RWPE2 (cell line): ENCODE data around the gene TSPAN32.
"Not testable (repeated sequence)": the region's sequence is repeated elsewhere in the genome, so short reads cannot be mapped to it uniquely, and the experiment has no call there.

Source experiments
- ATAC-seq: fragments of 200-7000 bp; cut with Tn5 transposase; 3 replicates; pipeline ENCODE4 v1.9.1; 2021; ENCODE audit warnings: low read depth
- DNase-seq: peaks from one replicate; pipeline ENCODE4 v3.0.0-alpha.2; 2020; ENCODE audit warnings: low spot score
- H3K27ac ChIP-seq: fragments of 450-650 bp; 2 replicates; pipeline ENCODE4 v1.5.1; 2017; ENCODE audit warnings: mild to moderate bottlenecking; ENCODE audit not compliant: poor library complexity, severe bottlenecking
- H3K27me3 ChIP-seq: fragments of 250-450 bp; sonication (Bioruptor Pico); 2 replicates; pipeline ENCODE4 v1.5.1; 2021; ENCODE audit warnings: mild to moderate bottlenecking, moderate library complexity; ENCODE audit not compliant: insufficient read depth, poor library complexity, severe bottlenecking
- H3K36me3 ChIP-seq: fragments of 250-450 bp; sonication (Bioruptor Pico); 2 replicates; pipeline ENCODE4 v1.5.1; 2020; ENCODE audit warnings: low read depth, mild to moderate bottlenecking, moderate library complexity
- H3K4me1 ChIP-seq: fragments of 250-450 bp; sonication (Bioruptor Pico); 2 replicates; pipeline ENCODE4 v1.5.1; 2021; ENCODE audit warnings: mild to moderate bottlenecking, moderate library complexity; ENCODE audit not compliant: insufficient read depth, poor library complexity, severe bottlenecking
- H3K4me3 ChIP-seq: fragments of 250-450 bp; sonication (Bioruptor Pico); 2 replicates; pipeline ENCODE4 v1.5.1; 2021; ENCODE audit warnings: mild to moderate bottlenecking, moderate library complexity; ENCODE audit not compliant: severe bottlenecking
- H3K9me3 ChIP-seq: fragments of 250-450 bp; sonication (Bioruptor Pico); 2 replicates; pipeline ENCODE4 v1.5.1; 2021; ENCODE audit warnings: mild to moderate bottlenecking, moderate library complexity; ENCODE audit not compliant: severe bottlenecking
- CTCF ChIP-seq: fragments of 450-650 bp; IDR thresholded peaks from one replicate; pipeline ENCODE4 v1.5.1; 2017; ENCODE audit warnings: mild to moderate bottlenecking, moderate library complexity; ENCODE audit not compliant: poor library complexity, severe bottlenecking

TSPAN32 gene

GRCh38 chr11:2329551-2329950, 27.7 kb downstream of the TSPAN32 start:
- no peak overlapping the region for H3K27ac ChIP-seq
- no peaks in the 10 kb centered on the region for H3K36me3 ChIP-seq
- TF ChIP-seq CTCF: no peak
- no peak overlapping the region for H3K4me3 ChIP-seq
- no peak for DNase-seq
- H3K9me3 ChIP-seq: no peaks in the 10 kb centered on the region
- ATAC-seq: no peak
- H3K4me1 ChIP-seq: no peaks in the 10 kb centered on the region
- H3K27me3 ChIP-seq: no peaks in the 10 kb centered on the region

- TF ChIP-seq CTCF: no peak
- Histone ChIP-seq H3K27ac (no peak overlapping the region), H3K4me1 (no peaks in the 10 kb centered on the region), H3K9me3 (no peaks in the 10 kb centered on the region), H3K4me3 (no peak overlapping the region), H3K27me3 (no peaks in the 10 kb centered on the region), H3K36me3 (no peaks in the 10 kb centered on the region)
- DNase-seq (no peak), ATAC-seq (no peak)
Observed at GRCh38 chr11:2330696-2331095, 28.9 kb downstream of the TSPAN32 start.

GRCh38 chr11:2331404-2331803, 29.6 kb downstream of the TSPAN32 start:
- H3K4me1 ChIP-seq: no peaks in the 10 kb centered on the region
- no peak overlapping the region for H3K27ac ChIP-seq
- H3K4me3 ChIP-seq: no peak overlapping the region
- no peaks in the 10 kb centered on the region for H3K27me3 ChIP-seq
- no peak for DNase-seq
- H3K36me3 ChIP-seq: no peaks in the 10 kb centered on the region
- H3K9me3 ChIP-seq: no peaks in the 10 kb centered on the region
- ATAC-seq: no peak
- TF ChIP-seq CTCF: no peak

GRCh38 chr11:2332569-2332968, 30.8 kb downstream of the TSPAN32 start:
- not testable (repeated sequence) for H3K4me1 ChIP-seq, H3K27me3 ChIP-seq, H3K27ac ChIP-seq, H3K36me3 ChIP-seq, DNase-seq, H3K9me3 ChIP-seq, H3K4me3 ChIP-seq, ATAC-seq

- H3K4me1 ChIP-seq, H3K36me3 ChIP-seq, H3K4me3 ChIP-seq, H3K27me3 ChIP-seq, ATAC-seq, H3K27ac ChIP-seq, H3K9me3 ChIP-seq, DNase-seq: not testable (repeated sequence)
Observed at GRCh38 chr11:2333486-2334205, 31.8 kb downstream of the TSPAN32 start.

- H3K4me1 ChIP-seq, H3K27ac ChIP-seq, H3K27me3 ChIP-seq, H3K36me3 ChIP-seq, ATAC-seq, H3K4me3 ChIP-seq, DNase-seq, H3K9me3 ChIP-seq: not testable (repeated sequence)
Observed at GRCh38 chr11:2335286-2335685, 33.5 kb downstream of the TSPAN32 start.

GRCh38 chr11:2338760-2339159, 36.9 kb downstream of the TSPAN32 start:
- H3K9me3 ChIP-seq, H3K4me1 ChIP-seq, H3K27ac ChIP-seq, ATAC-seq, H3K27me3 ChIP-seq, DNase-seq, H3K36me3 ChIP-seq, H3K4me3 ChIP-seq: not testable (repeated sequence)
